RKO (cell line): ENCODE data around the gene RPRD1A.
"Not testable (repeated sequence)": the region's sequence is repeated elsewhere in the genome, so short reads cannot be mapped to it uniquely, and the experiment has no call there.

Experiments used
- DNase-seq: peaks from one replicate; pipeline ENCODE4 v3.0.0-alpha.2; 2016; ENCODE audit warnings: low spot score

Gene RPRD1A, protein sequence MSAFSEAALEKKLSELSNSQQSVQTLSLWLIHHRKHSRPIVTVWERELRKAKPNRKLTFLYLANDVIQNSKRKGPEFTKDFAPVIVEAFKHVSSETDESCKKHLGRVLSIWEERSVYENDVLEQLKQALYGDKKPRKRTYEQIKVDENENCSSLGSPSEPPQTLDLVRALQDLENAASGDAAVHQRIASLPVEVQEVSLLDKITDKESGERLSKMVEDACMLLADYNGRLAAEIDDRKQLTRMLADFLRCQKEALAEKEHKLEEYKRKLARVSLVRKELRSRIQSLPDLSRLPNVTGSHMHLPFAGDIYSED

DNA sequence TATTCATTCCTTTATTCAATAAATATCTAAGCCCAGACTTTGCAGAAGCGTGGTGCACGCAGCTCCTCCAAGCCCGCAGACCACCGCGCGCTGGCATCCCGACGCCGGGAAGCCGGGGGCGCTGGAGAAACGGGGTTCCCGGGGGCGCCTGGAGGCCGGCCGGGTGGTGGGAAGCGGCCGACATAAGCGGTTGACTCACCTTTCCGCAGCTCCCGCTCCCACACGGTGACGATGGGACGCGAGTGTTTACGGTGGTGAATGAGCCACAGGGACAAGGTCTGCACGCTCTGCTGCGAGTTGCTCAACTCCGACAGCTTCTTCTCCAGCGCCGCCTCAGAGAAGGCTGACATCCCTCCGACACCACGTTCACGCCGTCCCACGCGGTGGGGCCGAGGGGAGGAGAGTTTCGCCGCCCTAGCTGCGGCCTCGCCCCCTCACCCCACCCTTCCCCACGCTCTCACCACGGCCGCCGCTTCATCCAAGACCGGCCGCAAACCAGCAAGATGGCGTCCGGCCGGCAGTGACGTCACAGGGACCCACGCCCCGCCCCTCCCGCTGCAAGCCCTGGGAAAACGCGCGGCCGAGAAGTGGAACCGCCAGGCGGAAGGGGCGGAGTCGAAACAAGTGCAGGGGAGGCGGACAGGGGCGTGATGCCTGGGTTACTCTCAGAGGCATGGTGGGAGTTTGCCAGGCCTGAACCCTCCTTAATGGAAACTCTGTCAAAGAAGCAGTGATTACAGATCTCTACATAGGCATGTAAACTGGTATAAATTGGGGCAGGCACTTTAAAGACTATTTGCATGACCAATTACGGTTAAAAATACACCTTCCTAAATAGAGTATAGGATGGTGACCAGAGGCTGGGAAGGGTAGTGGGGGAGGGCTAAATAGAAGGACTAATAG lies at the start of gene RPRD1A:
RPRD1A (minus strand) TSS at position 505 of the 903 bp plus-strand sequence; CDS start at position 350, 155 bp downstream.
- peak; percentile 95 for DNase-seq

DNA sequence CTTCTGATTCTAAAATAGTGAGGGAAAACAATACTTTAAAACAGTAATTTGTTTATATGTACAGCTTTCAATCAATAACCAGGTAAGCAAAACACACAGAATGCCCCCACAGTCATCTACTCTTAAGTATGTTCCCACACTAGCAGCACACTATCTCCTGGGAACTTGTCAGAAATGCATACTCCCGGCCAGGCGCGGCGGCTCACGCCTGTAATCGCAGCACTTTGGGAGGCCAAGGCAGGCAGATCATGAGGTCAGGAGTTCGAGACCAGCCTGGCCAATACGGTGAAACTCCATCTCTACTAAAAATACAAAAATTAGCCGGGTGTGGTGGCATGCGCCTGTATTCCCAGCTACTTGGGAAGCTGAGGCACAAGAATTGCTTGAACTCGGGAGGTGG lies 49.4 kb upstream of the RPRD1A start:
- DNase-seq, result not testable (repeated sequence)

DNA sequence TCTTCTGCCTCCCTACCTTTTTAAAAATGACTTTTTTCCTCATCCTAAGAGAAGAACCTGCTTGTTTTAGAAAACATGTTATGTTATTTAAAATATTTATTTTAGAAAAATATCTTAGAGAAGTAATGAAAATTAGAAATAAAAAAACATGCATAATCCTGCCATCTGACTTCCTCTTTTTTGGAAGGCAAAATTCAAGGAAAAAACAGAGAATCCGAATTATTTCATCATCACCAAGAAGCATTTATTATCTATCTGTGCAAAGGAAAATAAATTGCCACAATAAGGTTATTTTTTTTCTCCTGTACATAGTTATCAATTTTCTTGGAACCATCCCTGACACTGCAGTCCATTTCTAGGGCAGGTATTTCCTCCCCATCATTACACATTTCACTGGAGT lies 47.4 kb upstream of the RPRD1A start:
- no peak for DNase-seq

DNA sequence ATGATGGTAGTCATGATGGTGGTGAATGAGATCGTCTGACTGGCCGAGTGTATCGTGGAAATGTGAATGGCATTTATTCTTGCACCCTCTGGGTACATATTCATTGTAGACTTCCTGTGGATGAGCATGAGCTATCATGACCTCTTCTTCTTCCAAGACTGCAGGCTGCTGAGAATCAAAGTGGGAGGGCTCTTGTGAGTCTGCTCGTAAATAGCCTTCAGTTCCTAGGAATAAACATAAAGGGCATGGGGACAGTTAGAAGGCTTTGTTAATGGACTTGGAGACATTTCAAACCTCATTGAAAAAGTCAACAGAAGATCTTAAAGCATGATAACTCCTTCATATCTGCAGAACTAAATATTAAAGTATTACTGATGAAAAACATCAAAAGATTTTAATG lies 46.9 kb upstream of the RPRD1A start:
- DNase-seq, result no peak

DNA sequence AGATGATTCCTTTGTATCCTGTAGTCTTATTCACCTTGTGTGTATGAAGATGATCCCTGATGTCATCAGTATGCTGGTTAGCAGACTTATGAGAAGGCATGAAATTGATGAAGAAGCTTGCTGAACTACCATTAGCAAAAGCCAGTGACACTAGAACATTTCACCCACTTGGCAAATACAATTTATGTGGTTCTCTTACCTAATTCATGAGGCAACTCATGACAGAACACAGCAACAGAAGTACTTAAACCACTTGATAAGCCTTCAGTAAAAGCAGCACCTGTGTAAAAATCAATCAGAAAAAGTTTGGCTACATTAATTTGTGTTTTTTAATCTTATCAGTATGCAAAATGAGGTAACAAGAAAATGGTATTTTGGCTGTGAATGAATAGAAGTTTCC lies 44.9 kb upstream of the RPRD1A start:
- no peak for DNase-seq

DNA sequence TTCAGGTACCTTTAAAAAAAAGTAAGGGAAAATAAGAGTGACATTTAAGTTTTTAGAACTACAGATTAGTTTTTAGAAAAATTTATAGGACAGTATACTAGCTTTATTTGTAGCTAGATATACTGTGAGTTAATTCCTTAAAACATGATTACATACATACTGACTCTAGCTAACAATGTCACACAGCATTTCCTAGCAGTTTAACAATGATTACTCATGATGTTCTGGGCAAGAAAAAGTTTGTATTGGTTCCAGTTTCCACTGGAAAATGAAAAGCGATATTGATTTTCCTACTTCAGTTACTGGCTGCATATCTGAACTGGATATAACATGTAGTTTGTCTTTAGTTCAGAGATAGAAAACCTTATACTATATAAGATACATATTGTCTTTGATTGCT lies 42.4 kb upstream of the RPRD1A start:
- no peak for DNase-seq

DNA sequence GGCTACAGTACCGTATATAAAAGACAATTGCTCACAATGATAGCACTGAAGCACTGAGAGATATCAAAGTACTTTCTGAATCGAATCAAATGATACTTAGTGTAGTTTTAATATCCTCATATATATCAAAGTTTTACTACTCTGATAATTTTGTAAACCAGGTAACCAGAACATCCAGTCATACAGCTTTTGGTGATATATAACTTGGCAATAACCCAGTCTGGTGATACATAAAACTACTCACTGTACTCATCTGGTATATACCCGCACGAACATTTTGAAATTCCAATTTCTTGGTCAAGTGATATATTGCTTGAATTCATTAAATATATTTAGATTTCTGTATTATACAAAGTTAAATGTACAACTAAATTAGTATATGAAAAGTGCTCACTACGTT lies 41.2 kb upstream of the RPRD1A start:
- no peak for DNase-seq

DNA sequence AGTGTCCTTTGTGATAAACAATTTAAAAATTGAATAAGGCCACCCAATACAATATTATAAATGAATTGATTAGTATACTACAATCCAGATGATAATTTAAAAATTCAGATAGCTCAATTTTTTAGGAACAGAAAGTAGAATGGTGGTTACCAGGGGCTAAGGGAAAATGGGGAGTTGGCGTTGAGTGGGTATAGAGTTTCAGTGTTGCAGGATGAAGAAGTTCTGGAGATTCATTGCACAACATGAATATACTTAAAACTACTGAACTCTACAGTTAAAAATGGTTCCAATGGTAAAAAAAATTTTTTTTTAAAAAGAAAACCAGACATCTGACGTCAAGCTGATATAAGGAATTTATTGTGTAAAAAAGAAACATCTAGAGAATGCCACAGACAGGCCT lies 40.8 kb upstream of the RPRD1A start:
- no peak for DNase-seq

DNA sequence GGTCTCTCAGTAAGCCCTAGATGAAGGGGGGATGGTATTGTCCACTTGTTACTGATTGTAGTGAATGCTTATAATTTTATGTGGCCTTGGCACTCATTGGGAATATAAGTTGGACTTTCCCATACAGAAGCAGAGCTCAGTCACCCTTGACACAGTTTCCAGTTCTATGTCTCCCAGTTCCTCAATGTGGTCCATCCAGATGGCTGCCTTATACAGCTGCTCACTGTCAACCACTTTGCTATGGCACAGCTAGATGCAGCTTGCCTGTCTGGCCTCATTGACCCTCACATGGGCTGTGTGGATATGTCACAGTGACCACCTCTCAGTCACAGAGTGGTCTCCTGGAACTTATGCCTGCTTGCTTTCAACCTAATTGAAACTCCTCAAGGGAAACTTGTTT lies 40.1 kb upstream of the RPRD1A start:
- DNase-seq, result no peak

DNA sequence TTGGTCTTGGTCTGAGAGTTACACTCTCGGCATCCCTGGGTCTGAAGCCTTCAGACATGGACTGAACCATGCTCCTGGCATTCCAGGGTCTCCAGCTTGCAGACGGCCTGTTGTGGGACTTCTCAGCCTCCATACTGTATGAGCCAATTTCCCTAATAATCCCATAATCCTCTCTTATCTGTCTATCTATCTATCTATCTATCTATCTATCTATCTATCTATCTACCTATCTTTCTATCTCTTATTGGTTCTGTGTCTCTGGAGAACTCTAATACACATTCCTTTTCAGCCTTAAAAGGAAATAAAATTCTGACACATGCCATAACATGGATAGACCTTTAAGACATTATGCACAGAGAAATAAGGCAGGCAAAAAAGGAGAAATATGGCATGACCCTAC lies 37.4 kb upstream of the RPRD1A start:
- DNase-seq, result no peak

DNA sequence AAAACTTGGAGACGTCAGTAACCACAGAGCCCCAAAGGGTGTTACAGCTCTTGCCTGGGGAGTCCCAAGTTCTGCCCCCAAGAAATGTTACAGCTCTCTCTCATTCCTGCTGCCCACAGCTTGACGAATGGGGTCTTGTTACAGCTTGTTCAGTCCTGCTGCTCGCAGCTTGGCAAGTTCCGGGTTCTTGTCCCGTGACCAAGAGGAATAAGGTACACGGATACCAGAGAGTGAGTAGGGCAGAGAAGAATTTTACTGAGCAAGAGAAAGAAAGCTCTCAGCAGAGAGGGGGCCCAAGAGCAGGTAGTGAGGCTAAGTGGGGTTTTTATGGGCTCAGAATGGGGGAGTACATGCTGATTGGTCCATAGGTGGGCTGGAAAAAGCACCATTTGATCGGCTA lies 34.6 kb upstream of the RPRD1A start:
- DNase-seq, result no peak

DNA sequence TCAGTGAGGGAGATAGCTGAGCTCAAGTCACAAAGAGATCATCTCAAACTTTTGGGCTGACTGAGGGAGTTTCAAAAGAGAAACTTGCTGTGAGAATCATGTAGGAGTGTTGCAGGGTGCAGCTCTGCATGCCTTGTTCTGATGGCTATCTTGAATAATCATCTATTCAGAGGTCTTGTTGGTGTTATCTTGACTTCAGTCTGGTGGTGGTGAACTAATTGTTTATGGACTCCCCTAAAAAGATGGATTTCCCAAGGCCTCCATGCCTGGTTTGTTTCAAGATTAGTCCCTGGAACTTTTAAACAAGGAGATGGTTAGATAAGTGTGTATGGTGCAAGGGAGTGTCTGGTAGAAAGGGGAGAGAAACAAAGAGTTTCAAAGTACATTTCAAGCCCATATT lies 32.0 kb upstream of the RPRD1A start:
- no peak for DNase-seq

DNA sequence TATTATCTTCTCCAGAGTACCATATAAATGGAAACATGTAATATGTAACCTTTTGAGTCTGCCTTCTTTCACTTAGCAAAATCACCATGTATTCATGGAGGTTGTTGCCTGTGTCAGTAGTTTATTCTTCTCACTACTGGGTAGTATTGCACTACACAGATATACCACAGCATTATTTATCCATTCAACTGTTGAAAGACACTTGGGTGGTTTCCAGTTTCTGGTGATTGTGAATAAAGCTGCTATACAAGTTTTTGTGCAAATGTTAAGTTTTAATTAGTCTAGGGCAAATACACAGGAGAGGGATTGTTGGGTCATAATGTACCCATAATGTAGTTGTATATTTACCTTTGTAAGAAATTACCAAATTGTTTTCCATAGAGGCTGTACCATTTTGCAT lies 29.6 kb upstream of the RPRD1A start:
- no peak for DNase-seq

DNA sequence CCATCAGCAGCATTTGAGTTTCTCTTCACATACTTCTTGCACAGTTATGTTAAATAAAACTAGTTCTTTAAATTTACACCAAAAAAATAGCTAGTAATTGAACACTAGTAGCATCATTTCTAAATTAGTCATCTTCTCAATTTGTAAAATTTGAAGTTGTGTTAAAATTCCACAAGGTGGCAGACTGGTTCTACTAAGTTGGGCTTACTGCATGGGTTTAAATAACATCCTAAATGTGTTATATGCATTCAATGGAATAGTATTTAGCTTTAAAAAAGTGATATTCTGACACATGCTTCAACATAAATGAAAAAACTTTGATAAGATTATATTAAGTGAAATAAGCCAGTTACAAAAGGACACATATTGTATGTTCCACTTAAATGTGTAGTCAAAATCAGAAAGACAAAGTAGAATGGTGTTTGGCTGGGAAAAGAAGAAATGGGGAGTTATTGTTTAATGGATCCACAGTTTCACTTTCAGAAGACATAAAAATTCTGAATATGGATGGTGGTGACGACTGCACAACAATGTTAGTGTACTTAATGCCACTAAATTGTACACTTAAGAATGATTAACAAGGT lies 28.7 kb upstream of the RPRD1A start:
- peak; percentile 88 for DNase-seq

DNA sequence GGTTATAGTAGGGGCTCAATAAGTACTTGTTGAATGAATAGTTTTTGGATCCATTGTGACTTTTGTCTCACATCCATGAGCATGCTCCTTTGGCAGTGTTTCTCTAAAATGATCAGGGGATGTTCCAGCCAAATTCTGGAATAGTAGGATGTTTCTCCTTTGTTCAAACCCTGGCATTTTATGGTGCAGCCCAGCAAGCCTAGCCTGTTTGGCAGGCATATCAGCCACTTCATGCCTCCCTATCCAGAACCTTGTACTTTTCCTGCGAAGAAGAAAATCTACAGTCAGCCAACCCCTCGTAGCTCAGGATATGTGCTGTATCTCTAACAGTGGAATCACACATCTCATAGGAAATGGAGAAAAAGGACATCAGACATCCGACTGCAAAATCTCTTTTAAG lies 27.1 kb upstream of the RPRD1A start:
- DNase-seq, result no peak

DNA sequence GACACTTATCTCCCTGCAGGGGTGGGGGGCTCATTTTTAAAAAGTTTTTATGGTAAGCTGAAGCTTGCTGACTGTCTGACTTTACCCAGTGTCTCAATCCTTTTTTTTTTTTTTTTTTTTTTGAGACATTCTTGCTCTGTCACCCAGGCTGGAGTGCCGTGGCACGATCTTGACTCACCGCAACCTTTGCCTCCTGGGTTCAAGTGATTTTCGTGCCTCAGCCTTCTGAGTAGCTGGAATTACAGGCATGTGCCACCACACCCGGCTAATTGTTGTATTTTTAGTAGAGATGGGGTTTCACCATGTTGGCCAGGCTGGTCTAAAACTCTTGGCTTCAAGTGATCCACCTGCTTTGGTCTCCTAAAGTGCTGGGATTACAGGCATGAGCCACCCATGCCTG lies 24.8 kb upstream of the RPRD1A start:
- DNase-seq, result not testable (repeated sequence)

DNA sequence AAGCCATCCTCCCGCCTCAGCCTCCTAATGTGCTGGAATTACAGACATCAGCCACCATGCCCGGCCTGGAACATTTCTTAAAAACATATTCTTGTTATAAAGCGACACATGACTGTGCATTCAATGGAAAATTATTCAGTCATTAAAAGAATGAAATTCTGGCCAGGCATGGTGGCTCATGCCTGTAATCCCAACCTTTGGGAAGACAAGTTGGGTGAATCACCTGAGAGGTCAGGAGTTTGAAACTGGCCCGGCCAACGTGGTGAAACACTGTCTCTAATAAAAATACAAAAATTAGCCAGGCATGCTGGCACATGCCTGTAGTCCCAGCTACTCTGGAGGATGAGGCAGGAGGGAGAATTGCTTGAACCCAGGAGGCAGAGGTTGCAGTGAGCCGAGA lies 21.6 kb upstream of the RPRD1A start:
- DNase-seq, result no peak

DNA sequence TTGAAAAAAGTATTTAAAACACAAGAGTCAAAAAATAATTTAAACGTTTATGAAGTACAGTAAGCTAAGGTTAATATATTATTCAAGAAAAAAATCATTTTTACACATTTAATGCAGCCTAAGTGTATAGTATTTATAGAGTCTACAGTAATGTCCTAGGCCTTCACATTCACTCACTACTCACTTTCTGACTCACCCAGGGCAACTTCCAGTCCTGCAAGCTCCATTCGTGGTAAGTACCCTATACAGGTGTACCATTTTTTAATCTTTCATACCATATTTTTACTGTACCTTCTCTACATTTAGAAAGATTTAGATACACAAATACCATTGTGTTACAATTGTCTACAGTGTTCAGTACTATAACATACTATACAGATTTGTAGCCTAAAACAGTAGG lies 20.9 kb upstream of the RPRD1A start:
- DNase-seq, result peak; percentile 18

DNA sequence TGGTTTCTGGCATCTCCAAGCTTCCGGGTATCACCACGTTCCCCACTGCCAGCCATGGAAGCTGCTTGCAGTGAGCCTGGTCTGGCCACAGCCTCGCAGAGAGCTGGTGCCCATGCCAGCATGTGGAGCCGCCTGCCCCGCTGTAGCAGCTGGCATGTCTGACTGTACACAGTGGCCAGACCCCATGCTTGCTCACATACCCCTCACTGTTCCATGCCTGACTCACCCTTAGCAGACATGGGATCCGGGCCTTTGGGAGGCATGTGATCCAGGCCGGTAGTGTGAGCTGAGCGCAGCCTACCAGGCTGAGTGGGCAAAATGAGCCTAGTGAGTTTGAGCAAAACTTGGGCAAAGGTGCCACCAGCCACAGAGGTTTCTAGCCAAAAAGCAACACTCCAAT lies 18.8 kb upstream of the RPRD1A start:
- DNase-seq, result peak; percentile 23

DNA sequence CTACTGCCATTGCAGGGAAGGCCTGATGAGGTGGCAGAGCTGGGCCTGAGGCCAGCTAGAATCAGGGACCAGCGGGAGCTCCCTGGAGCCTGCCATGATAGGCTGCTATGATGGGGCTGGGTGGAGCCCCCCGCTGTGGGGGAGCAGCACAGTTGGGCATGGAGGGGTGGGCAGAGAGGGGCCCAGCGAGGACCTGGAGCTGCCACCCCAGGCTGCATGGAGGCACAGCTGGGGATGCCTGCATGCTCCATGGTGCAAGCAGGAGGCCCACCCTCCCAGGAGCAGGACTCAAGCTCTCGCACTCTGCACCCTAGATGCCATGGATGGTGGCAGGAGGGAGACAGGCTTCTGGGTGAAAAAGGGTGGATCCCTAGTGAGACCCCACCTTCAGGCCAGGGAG lies 17.8 kb upstream of the RPRD1A start:
- DNase-seq, result no peak

DNA sequence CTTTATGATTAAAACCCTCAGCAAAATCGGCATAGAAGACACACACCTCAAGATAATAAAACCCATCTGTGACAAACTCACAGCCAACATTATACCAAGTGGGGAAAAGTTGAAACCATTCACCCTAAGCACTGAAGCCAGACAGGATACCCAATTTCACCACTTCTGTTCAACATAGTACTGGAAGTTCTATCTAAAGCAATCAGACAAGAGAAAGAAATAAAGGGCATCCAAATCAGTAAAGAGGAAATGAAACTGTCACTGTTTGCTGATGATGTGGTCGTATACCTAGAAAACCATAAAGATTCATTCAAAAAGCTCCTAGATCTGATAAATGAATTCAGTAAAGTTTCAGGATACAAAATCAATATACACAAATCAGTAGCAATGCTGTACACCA lies 16.4 kb upstream of the RPRD1A start:
- no peak for DNase-seq

DNA sequence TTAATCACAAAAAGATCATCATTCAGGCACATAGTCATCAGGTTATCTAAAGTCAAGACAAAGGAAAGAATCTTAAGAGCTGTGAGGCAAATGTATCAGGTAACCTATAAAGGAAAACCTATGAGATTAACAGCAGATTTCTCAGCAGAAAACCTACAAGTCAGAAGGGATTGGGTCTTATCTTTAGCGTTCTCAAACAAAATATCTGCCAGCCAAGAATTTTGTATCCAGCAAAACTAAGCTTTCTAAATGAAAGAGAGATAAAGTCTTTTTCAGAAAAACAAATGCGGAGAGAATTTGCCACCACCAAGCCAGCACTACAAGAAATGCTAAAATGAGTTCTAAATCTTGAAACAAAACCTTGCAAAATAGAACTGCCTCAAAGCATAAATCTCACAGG lies 13.8 kb upstream of the RPRD1A start:
- DNase-seq, result not testable (repeated sequence)
